GM21786 (cell line): ENCODE data around the gene GCDH.
A peak's percentile ranks its signal among the peaks of the same experiment; 100 is the strongest.

Source experiments
- ATAC-seq: cut with Tn5 transposase; IDR thresholded peaks from one replicate; pipeline ENCODE4 v1.9.1; 2021; ENCODE audit not compliant: unreplicated experiment

GCDH gene

GRCh38 chr19:12938779-12939601 lies 48.0 kb downstream of the GCDH start:
- no peak for ATAC-seq

- no peak for ATAC-seq
These were observed 49.0 kb downstream of the GCDH start for GRCh38 chr19:12939975-12940423.

DNA sequence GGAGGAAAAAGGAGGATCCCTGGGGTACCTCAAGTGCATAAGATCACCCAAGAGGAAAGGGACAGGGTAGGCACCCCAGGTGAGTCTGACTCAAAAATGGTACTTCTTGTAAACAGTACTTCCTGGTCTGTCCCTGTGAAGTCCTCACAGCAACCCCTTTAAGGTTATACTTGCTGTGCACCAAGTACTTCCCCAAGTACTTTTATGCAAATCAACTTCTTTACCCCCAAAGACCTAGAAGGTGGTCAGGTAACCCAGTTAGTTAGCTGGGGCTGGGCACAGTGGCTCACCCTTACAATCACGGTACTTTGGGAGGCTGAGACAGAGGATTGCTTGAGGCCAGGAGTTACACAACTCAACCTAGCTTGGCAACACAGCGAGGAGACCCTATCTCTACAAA lies 49.9 kb downstream of the GCDH start:
- ATAC-seq = no peak

GRCh38 chr19:12943437-12944044 lies 52.6 kb downstream of the GCDH start:
- no peak for ATAC-seq

- ATAC-seq = no peak
These were observed 53.2 kb downstream of the GCDH start for GRCh38 chr19:12944104-12944674.

GRCh38 chr19:12945479-12946091 lies 54.6 kb downstream of the GCDH start, which contains the start of gene RAD23A:
TSS of gene RAD23A (plus strand) at chr19:12945862. CDS start at chr19:12945949, 87 bp downstream.
- peak; percentile 71 for ATAC-seq

DNA sequence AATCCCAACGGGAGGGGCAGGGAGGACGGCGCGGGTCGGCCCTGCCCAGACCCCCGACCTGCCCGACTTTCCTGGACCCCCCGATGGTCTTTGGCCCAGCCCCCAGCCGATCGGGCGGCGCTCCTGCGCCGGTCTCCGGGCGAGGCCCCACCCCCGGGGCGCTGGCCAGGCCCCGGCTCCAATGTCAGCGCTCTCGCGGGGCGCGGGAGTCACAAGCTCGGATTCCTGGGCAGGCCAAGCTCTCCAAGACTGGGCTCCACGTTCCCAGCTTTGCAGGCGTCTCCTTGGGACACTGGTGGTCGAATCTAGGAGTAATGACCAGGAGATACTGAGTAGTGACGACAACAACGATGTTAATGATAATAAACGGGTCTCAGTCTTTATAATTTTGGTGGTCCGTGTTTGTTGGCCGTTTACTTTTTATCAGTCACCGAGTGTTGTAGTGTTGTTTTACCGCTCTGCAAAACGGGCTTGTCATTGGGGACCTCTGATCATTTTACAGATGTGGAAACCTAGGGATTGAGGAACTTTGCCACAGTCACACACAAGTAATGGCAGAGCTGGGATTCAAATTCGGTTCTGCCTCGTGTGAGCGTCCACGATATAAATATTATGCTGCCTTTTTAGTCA lies 55.2 kb downstream of the GCDH start:
- peak; percentile 24 for ATAC-seq

DNA sequence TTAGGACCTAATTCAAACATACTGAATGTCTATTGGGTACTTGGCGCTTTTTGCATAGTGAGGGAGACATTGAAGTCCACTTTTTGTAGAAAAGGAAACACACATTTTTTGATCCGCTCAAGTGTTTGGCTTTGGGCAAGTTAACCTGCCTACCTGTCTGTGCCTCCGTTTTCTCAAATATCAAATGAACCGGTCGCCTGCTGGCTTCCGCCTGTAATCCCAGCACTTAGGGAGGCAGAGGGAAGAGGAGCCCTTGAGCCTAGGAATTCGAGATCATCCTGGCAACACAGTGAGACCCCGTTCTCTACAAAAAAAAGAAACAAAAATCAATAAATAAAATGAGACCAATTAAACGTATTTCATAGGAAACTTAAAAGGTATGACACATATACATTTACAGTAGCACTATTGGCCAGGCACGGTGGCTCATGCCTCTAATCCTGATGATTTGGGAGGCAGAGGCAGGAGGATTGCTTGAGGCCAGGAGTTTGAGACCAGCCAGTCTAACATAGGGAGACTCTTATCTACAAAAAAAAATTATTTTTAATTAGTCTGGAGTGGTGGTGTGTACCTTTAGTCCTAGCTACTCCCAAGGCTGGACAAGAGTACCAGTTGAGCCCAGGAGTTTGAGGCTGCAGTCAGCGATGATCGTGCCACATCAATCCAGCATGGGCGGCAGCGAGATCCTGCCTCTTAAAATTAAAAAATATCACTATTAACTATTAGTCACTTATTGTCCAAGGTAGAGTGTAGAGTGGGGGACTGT lies 56.0 kb downstream of the GCDH start:
- no peak for ATAC-seq

GRCh38 chr19:12947702-12948611 lies 57.0 kb downstream of the GCDH start:
- ATAC-seq = no peak

GRCh38 chr19:12948612-12949362 lies 57.8 kb downstream of the GCDH start:
- no peak for ATAC-seq
